SKM-1 treated with dmso at 0.1 percent for 144 hours (cell line): ENCODE measurements around the gene CD2AP.
"Not testable (repeated sequence)": the region's sequence is repeated elsewhere in the genome, so short reads cannot be mapped to it uniquely, and the experiment has no call there.

Experiments used
- DNase-seq: peaks from one replicate; lab custom pipeline; 2025; ENCODE audit not compliant: unreplicated experiment; lab: John Stamatoyannopoulos, UW

Gene CD2AP

DNA sequence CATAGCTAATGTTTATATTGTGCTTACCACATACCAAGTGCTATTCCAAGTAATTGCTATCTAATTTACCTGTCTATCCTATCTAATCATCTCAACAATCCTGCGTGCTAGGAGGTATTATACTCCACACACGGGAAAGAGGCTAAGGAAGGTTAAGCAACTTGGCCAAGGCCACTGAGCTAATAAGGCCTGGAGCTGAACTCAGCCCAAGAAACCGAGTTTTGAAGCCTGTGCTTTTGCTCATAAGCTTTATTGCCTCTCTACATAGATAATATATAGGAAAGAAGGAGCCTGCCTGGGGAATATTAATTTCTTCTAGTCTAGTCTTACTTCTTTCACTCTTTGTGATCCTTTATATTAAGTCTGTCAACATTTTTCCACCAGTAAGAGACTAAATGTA, 153.0 kb downstream of the CD2AP start:
- DNase-seq = no peak

DNA sequence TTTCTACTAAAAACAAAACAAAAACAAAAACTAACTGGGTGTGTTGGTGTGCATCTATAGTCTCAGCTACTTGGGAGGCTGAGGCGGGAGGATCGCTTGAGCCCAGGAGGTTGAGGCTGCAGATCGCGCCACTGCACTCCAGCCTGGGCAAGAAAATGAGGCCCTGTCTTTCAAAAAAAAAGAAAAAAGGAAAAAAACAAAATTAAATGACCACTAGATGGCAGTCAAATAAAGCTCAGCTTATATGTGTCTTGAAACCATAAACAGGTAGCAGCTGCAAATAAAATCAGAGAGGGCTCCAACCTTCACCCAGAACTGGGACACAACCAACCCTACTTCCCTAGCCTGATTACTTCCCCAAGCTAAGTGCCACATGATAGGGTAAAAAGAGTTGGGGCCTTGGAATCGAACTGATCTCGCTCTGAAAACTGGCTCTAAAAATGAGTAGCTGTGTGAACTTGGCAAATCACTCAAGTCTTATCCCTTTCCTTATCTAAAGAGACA, 153.7 kb downstream of the CD2AP start:
- DNase-seq = peak; percentile 22

DNA sequence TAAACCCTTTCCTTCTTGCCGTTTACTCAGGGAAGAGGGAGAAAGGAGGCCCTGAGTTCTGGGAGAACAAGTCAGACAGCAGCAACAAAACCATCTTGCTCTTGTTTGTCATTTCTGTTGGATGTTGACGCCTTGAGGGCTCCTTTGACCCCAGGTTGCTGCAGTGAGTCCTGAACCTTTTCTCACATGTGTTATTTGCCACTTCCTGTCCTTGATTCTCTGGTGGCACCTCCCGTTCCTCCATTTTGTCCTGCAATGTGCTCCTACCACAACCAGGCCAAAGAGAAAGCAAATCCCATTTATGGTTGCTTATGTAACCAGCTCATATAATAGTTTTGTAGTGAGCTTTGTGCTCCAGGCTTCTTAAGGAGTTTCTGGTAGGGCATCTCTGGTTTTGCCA, 154.2 kb downstream of the CD2AP start:
- DNase-seq = no peak

DNA sequence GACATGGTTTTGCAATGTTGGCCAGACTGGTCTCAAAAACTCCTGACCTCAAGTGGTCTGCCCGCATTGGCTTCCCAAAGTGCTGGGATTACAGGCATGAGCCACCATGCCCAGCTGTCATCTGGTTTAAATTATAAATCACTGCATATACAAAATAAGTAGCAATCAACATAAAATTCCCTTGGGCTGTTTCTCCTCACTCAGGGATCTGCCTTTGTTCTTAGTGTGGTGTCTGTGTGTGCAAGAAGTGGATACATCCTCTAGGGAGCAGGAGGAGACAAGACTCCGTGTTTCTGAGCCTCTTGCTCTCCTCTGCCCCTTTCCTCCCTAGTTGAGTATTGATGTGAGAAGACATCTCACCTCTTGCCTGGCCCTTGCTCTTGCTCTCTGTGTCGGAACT, 155.6 kb downstream of the CD2AP start:
- DNase-seq = no peak

DNA sequence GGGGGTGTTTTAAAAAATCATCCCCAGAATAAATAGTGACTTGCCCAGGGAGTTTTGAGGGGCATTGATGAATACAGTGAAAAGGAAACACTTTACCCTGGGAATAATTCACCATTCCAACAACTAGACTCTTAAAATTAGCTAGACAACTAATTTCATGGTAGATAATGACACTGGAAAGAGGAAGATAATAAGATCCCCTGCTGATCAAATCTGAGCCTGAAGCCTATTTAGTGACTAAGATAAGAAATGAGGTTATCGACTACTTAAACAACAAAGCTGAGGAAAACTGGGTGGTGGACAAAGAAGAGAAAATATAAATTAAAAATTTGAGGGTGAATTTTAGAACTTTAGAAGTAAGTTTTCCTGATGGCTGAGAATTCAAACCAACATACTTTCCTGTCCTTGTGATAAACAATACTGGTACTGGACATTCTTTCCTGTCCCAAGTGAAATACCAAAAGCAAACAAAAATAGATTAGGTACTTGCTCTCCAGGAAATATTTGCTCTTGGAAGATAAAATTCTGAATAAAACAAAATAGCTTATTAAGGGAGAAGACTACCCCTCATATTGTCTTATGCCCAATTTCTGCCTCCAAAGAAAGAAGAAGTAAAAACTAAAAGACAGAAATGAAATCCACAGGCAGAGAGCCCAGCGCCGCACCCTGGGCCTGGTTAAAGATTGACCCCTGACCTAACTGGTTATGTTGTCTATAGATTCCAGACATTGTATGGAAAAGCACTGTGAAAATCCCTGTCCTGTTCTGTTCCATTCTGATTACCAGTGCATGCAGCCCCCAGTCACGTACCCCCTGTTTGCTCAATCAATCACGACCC, 156.8 kb downstream of the CD2AP start:
- DNase-seq = no peak

DNA sequence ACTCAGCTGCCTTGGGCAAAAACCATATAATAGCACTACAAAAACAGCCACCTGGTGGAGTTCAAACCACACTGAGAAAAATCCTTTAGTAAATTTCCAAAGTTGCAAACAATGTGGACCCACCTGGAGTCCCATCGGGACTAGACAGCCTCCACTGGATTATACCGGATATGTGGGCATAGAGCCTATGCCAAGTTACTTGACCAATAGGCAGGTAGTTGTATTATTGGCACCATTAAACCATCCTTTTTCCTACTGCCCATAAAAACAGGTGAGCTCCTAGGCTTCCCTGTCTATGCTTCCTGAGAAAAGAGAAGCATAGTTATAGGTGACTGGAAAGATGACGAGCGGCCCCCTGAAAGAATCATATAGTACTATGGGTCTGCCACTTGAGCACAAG, 169.1 kb downstream of the CD2AP start:
- no peak for DNase-seq

DNA sequence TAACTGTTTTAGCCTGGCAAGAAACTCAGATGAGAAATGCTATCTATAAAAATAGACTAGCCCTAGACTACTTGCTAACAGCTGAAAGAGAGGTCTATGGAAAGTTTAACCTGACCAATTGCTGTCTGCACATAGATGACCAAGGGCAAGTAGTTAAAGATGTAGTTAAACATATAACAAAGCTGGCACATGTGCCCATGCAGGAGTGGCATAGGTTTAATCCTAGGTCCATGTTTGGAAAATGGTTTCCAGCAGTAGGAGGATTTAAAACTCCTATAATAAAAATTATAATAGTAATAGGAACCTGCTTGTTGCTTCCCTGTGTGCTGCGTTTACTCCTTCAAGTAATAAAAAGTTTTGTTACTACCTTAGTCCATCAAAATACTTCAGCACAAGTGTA, 169.6 kb downstream of the CD2AP start:
- no peak for DNase-seq

DNA sequence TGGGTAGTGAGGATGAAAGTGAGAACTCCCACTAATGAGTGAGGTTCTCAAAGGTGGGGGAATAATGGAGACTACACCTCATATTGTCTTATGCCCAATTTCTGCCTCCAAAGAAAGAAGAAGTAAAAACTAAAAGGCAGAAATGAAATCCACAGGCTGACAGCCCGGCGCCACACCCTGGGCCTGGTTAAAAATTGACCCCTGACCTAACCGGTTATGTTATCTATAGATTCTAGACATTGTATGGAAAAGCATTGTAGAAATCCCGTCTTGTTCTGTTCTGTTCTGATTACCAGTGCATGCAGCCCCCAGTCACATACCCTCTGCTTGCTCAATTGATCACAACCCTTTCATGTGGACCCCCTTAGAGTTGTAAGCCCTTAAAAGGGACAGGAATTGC, 170.0 kb downstream of the CD2AP start:
- not testable (repeated sequence) for DNase-seq

DNA sequence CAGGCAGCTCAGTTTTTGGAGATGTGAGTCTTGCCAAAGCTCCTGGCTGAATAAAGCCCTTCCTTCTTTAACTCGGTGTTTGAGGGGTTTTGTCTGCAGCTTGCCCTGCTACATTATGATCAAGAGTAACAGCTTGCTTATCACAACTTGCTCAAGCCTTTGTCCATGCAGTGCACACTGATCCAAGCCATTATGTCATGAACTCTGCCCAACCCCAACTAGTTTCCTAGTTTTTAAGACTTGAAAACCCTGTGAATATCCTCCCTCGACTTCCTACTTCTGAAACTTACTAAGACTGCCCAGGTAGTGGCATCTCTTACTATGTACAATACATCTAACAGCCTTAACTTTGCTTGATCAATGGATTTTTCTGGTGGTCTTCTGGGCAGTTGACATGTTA, 170.4 kb downstream of the CD2AP start:
- no peak for DNase-seq

DNA sequence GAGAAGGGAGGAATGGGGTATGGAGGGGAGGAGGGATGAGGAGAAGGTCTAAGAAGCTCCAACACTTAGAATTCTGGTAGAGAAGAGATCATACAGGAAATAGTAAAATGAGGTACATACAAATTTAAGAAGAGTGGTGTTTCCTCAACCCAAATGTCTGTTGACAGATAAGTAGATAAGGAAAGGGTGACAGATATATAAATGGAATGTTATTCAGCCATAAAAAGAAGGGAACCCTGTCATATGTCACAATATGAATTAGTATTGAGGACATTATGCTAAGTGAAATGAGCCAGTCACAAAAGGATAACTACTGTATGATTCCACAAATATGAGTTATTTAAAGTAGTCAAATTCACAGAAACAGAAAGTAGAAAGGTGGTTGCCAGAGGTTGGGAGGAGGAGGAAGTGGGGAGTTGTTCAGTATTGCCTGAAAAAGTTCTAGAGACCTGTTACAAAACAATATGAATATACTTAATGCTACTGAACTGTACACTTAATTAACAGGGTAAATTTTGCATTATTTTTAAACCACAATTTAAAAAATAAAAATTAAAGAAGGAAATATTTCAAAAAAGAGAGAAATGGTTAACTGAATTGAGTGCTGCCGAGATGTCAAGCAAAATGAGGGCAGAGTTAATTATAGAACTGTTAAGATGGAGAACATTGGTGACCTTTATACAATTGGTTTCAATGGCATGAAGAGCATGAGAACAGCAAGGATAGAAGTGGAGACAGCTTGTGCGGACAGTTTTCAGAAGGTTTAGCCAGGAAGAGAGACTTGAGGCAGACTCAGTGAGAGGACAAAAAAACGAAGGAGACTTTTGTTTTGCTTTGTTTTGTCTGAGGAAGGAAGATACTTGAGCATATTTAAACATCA, 173.2 kb downstream of the CD2AP start:
- no peak for DNase-seq

DNA sequence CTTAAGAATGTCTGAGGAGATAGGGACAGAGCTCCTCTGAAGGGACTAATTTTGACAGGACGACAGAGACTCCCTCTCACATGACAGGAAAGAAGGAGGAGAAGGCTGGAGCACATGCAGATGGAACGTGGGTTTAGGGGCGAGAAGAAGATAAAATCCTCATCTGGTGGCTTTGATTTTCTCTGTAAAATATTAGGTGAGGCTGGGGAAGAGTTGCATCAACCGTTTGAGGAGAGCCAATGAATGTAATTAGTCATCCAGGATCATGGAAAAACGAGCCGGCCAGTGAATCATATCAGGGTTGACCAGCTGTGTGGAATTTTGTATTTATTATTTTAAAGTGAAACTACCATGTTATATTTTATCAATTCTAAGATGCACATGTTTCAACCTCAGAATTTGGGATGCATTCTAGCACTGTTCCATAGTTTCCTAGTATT, 173.9 kb downstream of the CD2AP start:
- DNase-seq = no peak

DNA sequence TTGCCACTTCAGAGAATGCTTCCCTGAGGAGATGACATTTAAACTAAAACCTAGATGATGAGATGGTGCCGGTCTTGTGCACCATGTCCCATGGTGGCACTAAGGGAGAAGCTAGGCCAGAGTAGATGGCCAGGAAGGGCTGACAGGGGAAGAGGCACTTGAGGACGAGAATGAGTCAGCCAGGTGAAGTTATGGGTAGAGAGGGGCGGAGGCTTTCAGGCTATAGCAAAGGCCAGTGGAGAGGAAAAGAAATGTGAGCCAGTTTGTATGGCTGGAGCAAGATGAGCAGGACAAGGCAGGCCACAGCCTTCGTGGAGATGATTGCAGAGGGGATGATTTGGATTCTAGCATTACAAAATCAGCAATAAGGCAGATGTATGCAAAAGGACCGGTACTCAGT, 176.1 kb downstream of the CD2AP start:
- DNase-seq = no peak

DNA sequence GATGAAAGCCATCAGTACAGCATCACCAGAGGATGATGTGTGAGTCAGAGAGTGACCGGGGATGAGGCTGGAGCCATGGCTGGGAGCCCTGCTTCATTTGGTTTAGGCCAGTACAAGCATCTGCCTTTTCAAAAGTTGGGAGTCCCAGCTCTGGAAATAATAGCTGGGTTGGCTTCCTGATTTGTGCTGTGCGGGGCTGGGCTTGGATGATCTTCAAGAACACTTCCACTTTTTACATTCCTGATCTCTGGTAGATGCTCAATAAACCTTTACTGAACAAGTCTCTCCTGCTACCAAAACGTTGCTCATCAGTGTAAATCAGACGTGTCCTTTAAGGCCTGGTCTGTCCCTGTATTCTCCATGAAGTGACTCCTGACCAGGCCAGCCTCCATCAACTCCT, 176.7 kb downstream of the CD2AP start:
- DNase-seq = no peak

DNA sequence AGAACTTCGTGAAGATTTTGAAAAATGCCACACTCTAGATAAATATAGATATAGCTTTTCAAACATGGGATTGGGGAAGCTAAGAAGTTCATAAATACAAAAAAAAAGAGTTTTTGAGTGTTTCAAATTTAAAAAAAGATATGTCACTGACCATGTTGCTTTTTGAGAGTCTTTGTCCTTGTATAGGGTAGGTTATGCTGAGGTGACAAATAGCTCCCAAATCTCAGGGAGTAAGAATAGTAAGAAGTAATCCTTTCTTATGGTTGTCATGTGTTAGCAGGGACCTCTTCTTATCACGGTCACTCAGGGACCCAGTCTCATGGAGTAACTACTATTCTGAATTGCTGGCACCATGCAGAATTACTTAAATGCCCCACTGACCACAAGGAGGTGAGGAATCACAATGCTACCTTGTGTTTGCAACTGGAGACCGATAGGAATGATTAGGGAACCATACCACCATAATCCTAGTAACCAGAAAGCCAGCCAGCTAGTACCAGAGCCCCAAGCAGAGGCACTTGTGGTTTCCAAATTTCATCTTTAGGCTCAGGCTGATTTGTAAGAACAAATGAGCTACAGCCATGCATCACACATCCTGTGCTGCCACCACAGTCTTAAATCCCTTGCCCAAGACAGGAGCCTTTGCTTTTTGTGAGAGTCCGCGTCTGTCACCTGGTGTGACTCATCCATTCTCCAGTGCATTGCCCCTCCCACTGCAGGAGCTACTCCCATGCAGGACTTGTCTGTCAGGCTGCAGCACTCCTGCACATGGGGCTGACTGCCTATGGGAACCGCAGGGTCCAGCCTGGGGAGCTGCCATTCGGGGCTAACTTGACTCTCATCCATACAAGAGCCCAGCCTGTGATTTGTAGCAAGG, 178.4 kb downstream of the CD2AP start:
- no peak for DNase-seq

DNA sequence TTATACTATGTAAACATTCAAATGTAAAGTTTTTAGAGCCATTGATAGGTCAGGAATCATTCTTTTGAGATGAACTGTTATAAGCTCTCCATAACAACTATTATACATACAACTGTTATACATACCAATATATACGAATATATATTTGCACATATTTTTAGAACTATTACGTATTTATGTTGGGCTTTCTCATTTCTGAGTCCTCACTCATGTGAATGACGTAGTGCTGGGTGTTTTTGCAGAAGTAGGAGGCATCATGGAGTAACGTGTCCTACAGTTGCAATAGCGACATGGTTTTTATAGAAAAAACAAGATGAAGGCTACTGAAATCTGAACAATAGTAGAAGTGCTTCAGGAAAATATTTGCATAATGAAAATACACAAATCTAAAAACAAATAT, 184.4 kb downstream of the CD2AP start:
- DNase-seq = no peak

DNA sequence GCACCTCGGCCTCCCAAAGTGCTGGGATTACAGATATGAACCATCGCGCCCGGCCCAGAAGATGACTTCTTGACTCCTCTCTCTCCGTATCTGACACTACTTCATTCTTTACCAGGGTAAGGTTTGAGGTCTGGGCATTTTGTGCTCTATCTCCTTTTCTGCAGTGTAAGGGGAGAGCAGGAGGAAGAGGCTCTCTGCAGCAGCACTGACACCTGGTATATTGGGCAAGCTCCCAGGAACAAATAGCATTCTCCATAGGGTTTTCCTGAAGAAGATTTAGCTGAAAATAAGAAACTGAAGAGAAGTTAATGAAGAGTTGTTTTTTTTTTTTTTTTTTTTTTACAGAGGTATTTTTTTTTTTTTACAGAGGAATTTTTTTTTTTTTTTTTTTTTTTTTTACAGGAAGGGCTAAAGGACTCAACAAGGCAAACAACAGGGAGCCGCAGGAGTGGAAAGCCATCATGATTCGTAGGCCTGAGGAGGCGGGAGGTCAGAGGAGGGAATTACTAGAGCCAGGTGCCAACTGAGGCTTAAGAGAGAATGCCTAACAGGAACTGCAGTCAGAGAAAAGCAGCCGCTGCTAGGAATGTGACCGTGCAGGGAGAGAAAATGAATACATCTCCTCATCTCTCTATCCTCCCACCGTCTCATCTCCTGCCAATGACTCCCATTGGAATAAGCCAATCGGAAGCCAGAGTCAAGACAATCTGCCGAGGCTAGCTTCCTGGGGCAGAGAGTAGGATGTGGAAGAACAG, 186.1 kb downstream of the CD2AP start:
- DNase-seq = no peak

DNA sequence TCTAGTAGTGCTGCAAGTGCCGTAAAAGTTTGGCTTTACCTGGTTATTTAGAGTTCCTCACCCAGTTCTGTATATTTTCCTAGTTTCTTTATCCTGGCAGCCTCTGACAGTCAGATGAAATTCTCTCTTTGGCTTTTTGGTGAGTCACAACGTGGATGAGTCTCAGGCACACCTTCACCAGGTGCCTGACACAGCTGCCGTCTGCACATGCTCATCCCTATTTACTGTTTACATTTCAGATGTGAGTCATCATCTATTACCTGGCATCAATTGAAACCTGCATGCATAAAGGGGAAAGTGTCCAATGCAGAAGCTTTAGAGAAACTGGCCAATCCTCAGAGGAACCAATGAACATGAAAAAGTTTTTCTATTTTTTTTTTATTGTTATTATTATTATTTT, 187.5 kb downstream of the CD2AP start:
- no peak for DNase-seq

DNA sequence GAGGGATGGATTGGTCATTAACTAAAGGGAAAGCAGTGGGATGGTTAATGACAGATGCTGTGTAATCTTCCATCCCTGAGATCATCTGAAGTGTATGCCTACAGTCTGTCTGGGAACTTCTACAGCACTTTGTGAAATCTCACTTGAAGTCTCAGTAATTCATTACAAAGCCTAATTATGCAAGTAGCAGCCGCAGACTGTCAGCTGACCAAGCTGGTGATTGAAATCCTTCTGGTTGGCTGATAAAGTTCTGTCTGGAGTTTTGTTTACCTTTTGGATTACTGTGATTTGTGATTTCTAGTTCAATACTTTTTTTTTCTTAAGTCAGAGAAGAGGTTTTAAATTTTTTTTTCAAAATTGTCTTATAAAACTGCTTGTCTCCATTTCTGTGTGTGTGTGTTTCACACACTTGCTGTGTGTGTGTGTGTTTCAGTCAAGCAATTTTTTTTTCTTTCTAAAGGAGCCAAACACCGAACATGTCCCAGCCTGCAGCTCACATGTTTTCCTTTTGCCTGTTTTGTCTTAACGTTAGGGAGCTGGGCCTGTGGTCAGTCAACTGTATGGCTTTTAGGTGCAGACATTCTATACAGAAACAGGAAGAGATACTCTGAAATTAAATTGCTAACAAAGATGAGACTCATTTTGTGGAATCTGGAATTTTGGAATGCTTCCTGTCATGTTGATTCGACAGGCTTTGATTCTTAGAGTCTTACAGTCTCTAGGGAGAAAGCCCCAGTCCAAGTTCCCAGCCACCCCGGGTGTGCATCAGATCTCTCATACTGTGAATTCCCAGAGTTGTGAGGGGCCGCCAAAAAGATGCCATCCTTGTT, 192.3 kb downstream of the CD2AP start:
- no peak for DNase-seq

DNA sequence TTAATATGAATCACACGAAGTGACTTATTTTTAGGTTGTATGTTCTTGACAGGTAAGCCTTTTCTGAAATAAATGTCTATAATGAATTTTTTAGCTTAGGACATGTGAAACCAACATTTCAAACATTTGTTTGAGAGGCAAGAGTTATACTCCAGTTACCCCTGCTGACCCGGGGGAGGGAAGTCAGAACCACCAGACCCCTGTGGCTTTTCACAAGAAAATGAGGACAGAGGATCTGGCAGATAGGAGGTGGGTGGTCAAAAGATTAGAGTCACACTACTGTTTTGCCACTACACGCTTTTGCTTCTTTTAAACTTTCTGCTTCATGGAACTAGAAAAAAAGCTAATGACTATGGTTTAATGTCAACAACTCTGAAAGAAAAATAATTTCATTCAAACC, 193.3 kb downstream of the CD2AP start:
- no peak for DNase-seq
